Right forelimb (tissue), 1 donor: ENCODE measurements around the gene ATRN.
A peak's percentile ranks its signal among the peaks of the same experiment; 100 is the strongest.

Source experiments
- DNase-seq: peaks from one replicate; pipeline ENCODE4 v3.0.0-alpha.2; 2018

The ATRN gene

GRCh38 chr20:3660262-3661059, 189.6 kb downstream of the ATRN start:
- DNase-seq, result peak; percentile 43

GRCh38 chr20:3661060-3661813, 190.4 kb downstream of the ATRN start:
- no peak for DNase-seq

GRCh38 chr20:3661814-3662665, 191.2 kb downstream of the ATRN start:
- peak; percentile 40 for DNase-seq

- no peak for DNase-seq
Observed at GRCh38 chr20:3663031-3663701, 192.3 kb downstream of the ATRN start, which contains the start of gene GFRA4. TSS of gene GFRA4 (minus strand) at chr20:3663399. CDS start at chr20:3663399, 0 bp downstream.

- no peak for DNase-seq
Observed at GRCh38 chr20:3663858-3664257, 193.0 kb downstream of the ATRN start.

- no peak for DNase-seq
Observed at GRCh38 chr20:3667434-3668037, 196.7 kb downstream of the ATRN start.

GRCh38 chr20:3669710-3670367, 199.0 kb downstream of the ATRN start:
- no peak for DNase-seq

- no peak for DNase-seq
Observed at GRCh38 chr20:3670511-3670910, 199.7 kb downstream of the ATRN start.

GRCh38 chr20:3670945-3671344, 200.1 kb downstream of the ATRN start:
- no peak for DNase-seq

GRCh38 chr20:3671986-3672546, 201.2 kb downstream of the ATRN start:
- DNase-seq, result no peak

- no peak for DNase-seq
Observed at GRCh38 chr20:3672547-3673171, 201.8 kb downstream of the ATRN start.

- DNase-seq, result no peak
Observed at GRCh38 chr20:3673221-3674070, 202.6 kb downstream of the ATRN start.

GRCh38 chr20:3674447-3674846, 203.6 kb downstream of the ATRN start:
- DNase-seq, result no peak

- DNase-seq, result no peak
Observed at GRCh38 chr20:3674995-3675900, 204.4 kb downstream of the ATRN start.

GRCh38 chr20:3677733-3678132, 206.9 kb downstream of the ATRN start:
- DNase-seq, result peak; percentile 71

GRCh38 chr20:3678198-3678597, 207.4 kb downstream of the ATRN start:
- DNase-seq, result no peak

GRCh38 chr20:3678856-3679720, 208.3 kb downstream of the ATRN start:
- DNase-seq, result no peak
